Thyroid gland (tissue), 4 donors: ENCODE measurements around the gene MAP4K1. TPM values are rescaled to one million over a fixed set of nuclear protein-coding genes. Genes with fewer than 3 reads are reported as not detected.

Experiments
- total RNA-seq, 4 donors: library from RNA; depleted of rRNA; stranded (reverse); fragments of >200 nt; gene quantifications; one replicate each; pipeline ENCODE4 v1.2.3, GENCODE V29; 2016

The MAP4K1 gene
- total RNA-seq, 4 donors from 2014 or later, result 0.83 to 9.7 (median 2.2) TPM

Other genes with a start within 250 kb of the MAP4K1 start
- 100 to 1,000 TPM; 150 to 270 (median 243) TPM for gene PSMD8, start 243.4 kb downstream of the MAP4K1 start, total RNA-seq
- gene GGN, start 229.9 kb downstream of the MAP4K1 start, total RNA-seq, result 1 to 10 TPM in 2 of 4 donors, under 1 TPM in 2; 0.63 to 3.0 (median 1.8) TPM
- 1 to 10 TPM in 2 of 4 donors, under 1 TPM in 2; 0.44 to 7.1 (median 0.96) TPM for gene SPRED3, start 229.3 kb downstream of the MAP4K1 start, total RNA-seq
- gene FAM98C, start 214.9 kb downstream of the MAP4K1 start, total RNA-seq, result 10 to 100 TPM; 22.1 to 36.5 (median 23.9) TPM
- gene RASGRP4, start 191.7 kb downstream of the MAP4K1 start, total RNA-seq, result 1 to 10 TPM in 2 of 4 donors, under 1 TPM in 2; 0.89 to 1.7 (median 1.2) TPM
- 1 to 10 TPM in 1 of 4 donors, under 1 TPM in 3; 0.54 to 1.6 (median 0.61) TPM for gene RYR1, start 184.3 kb downstream of the MAP4K1 start, total RNA-seq
- gene EIF3K, start 1.2 kb upstream of the MAP4K1 start, total RNA-seq, result 100 to 1,000 TPM; 205 to 504 (median 440) TPM
- 100 to 1,000 TPM; 191 to 479 (median 365) TPM for gene ACTN4, start 29.7 kb upstream of the MAP4K1 start, total RNA-seq
- gene CAPN12, start 126.5 kb upstream of the MAP4K1 start, total RNA-seq, result 1 to 10 TPM in 2 of 4 donors, not detected in 2; 1.6 to 2.0 TPM
- gene LGALS7, start 155.6 kb upstream of the MAP4K1 start, total RNA-seq, result not detected
- not detected for gene LGALS7B, start 171.2 kb upstream of the MAP4K1 start, total RNA-seq
- 1 to 10 TPM in 2 of 4 donors, not detected in 2; 1.6 TPM for gene LGALS4, start 195.0 kb upstream of the MAP4K1 start, total RNA-seq
- gene ECH1, start 213.8 kb upstream of the MAP4K1 start, total RNA-seq, result 100 to 1,000 TPM in 3 of 4 donors, 10 to 100 TPM in 1; 89.3 to 131 (median 130) TPM
- gene HNRNPL, start 232.0 kb upstream of the MAP4K1 start, total RNA-seq, result 100 to 1,000 TPM; 181 to 247 (median 232) TPM